Left renal pelvis (tissue), 4 donors: ENCODE results near the gene FAM161A. TPM values are rescaled to one million over a fixed set of nuclear protein-coding genes. Genes with fewer than 3 reads are reported as not detected.
"Not testable (repeated sequence)": the region's sequence is repeated elsewhere in the genome, so short reads cannot be mapped to it uniquely, and the experiment has no call there.

Experiments
- DNase-seq, 4 donors: peaks; one replicate each; pipeline ENCODE4 v3.0.0-alpha.2; 2013; ENCODE audit warnings: low read depth in 4 of 4, low spot score in 3 of 4
- polyA plus RNA-seq, 4 donors: library from polyadenylated mRNA; unstranded; fragments of 120-200 nt; gene quantifications; one replicate each; pipeline ENCODE4 v1.2.1, GENCODE V29; 2013; ENCODE audit not compliant: insufficient read length in 4 of 4

FAM161A gene, protein sequence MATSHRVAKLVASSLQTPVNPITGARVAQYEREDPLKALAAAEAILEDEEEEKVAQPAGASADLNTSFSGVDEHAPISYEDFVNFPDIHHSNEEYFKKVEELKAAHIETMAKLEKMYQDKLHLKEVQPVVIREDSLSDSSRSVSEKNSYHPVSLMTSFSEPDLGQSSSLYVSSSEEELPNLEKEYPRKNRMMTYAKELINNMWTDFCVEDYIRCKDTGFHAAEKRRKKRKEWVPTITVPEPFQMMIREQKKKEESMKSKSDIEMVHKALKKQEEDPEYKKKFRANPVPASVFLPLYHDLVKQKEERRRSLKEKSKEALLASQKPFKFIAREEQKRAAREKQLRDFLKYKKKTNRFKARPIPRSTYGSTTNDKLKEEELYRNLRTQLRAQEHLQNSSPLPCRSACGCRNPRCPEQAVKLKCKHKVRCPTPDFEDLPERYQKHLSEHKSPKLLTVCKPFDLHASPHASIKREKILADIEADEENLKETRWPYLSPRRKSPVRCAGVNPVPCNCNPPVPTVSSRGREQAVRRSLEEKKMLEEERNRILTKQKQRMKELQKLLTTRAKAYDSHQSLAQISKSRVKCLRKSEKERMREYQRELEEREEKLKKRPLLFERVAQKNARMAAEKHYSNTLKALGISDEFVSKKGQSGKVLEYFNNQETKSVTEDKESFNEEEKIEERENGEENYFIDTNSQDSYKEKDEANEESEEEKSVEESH
- 10 to 100 TPM; 14.0 to 34.0 (median 18.9) TPM for polyA plus RNA-seq

DNA sequence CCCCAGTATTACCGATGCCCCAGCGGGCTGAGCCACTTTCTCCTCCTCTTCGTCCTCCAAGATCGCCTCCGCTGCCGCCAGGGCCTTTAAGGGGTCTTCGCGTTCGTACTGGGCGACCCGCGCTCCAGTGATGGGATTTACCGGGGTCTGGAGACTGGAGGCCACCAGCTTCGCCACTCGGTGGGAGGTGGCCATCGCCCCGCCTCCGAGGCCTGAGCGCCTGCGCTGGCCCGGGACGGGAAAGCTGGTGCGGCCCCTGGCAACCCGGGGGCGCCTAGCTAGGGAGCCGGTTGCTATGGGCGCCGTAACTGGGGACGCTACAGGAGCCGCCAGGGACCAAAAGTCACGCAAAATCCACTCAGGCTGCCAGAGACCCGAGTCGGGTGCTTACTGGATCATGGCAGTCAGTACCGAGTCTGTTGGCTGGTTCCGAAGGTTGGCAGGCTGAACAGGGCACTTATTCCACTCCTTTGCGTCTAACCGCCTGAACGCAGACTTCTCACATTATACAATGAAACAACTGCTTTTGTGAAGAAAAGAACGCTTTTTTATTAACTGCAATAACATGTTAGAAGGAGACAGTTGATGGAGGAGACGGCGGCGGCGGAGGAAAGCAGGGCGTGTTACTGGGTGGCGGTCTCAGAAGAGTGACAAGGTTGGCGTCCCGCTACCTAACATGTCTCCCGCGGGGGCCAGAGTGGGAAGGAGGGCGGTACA, at the start of gene FAM161A:
TSS of gene FAM161A (minus strand) at position 214 of the 717 bp plus-strand sequence. CDS start at position 195, 19 bp downstream.
- DNase-seq: peak; percentile 78 to 87 (median 85)

DNA sequence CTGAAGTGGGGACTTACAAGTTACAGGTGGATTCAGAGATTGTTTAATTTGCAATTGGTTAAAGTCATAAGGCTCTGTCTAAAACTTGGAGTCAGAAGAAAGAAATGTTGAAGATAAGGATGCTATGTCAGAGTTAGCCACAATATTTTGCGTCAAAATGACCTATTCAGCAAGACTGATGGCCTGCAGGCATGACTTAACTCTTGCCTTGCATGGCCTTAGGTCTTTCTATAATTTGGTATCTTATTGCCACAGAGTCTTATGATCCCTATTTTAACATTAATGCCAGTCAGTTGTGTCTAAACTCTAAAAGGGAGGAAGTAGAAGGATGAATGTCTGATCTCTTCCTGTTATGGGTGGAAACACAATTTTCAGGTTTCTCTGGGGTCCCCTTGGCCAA, 46.4 kb upstream of the FAM161A start:
- DNase-seq: no peak

DNA sequence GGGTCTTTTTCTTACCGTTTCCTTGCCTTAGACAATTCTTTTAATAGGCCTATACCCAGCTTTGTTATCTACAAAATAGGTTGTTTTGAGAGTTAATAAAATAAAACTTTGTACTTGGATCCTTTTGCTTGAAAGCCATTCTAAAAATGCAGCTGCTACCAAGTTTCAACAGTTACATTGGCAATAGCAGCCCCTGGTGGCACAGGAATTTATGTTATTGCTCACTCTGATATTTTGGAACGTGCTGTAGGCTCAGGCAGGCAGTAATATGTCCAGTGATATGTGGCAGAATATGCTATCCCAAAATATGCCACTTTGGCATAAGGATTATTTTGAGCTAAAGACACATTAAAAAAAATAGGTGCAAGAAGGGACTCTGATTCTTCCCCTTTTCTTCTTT, 45.0 kb upstream of the FAM161A start:
- DNase-seq: no peak

DNA sequence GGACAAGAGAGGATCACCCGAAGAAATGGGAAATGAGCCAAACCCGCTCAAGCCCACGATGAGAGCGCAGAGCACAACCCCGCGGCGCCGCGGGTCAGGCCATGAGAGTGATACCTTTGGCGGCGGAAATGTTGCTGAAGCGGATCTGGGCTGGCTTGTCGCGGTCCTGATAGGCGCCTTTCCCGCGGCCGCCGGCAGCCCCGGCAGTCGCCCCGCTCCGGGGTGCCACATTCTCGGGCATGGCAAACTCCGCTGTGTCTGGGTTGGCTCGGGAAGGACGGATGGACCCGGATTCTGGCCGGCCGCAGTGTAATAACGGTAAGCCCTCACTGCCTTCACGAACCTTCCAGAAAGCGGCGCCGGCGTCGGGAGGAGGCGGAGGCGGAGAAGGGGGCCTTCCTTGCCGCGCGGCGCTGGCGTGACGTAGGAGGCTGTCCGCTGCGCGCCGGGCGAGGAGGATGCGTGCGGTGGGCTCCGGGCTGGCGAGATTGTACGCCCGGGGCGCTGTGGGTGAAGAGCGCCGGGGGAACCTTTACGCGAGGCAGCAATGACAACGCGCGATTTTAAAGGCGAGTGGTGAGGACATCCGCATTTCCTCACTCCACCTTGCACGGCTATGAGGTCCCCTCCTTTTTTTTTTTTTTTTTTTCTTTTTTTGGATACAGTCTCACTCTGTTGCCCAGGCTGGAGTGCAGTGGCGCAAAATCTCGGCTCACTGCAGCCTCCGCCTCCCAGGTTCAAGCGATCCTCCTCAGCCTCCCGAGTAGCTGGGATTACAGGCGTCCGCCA, 34.6 kb upstream of the FAM161A start, which contains the start of gene CCT4:
TSS of gene CCT4 (minus strand) at position 390 of the 789 bp plus-strand sequence. CDS start at position 241, 149 bp downstream.
- DNase-seq: peak; percentile 78 to 81 (median 80)

DNA sequence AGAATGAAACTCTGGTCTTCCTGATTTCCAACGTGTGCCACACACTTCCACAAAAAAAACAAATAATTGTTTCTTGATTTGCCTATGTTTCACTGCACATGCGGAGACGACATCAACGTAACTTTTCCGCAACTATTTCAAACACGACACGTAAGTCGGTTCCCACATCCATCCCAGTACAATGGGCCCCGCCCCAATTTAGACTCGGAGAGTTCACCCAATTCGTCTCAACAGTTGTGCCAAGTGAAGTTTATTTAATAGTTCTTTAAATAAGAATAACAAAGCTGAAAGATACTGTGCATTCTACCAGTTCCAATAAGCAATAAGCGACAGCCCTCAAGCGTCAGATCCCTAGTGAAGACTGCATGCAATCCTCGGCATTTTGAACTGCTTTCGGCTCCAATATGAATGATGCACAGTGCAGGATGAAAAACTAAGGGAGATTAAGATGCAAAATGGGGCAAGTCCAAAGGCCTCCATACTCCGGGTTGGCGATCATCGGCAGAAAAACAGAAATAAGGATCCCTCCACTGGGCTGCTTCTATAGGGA, 33.9 kb upstream of the FAM161A start:
- DNase-seq: peak in 1 of 4 donors; percentile 43

DNA sequence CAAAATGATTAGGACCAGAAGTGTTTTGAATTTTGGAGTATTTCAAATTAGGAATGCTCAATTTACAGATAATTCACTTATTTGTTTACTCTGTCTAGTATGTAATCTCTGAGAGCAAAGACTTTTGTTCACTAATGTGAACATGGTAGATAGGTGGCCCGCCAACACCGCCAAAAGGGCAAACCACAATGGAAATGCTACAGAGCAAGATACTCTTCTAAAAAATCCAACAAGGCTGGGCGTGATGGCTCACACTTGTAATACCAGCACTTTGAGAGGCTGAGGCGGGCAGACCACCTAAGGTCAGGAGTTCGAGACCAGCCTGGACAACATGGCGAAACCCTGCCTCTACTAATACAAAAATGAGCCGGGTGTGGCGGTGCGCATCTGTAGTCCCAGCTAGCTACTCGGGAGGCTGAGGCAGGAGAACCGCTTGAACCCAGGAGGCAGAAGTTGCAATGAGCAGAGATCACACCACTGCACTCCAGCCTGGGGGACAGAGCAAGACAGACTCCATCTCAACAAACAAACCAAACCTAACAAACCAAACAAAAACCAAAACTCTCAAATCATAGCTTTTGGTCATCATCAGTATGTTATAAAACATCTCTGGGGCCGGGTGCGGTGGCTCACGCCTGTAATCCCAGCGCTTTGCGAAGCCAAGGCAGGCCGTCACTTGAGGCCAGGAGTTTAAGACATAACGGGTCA, 32.2 kb upstream of the FAM161A start:
- no peak for DNase-seq

DNA sequence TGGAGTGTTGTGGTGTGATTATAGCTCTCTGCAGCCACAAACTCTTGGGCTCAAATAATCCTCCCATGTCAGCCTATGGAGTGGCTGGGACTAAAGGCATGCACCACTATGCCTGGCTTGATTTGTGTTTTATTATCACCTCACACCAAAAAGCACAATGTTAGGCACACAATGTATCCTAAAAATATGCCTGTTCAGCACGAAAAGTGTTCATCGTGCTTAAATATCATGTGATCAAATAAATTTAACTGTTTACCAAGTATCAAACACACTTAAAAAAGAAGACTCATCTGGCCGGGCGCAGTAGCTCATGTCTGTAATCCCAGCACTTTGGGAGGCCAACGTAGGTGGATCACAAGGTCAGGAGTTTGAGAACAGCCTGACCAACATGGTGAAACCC, 29.0 kb upstream of the FAM161A start:
- DNase-seq: no peak

DNA sequence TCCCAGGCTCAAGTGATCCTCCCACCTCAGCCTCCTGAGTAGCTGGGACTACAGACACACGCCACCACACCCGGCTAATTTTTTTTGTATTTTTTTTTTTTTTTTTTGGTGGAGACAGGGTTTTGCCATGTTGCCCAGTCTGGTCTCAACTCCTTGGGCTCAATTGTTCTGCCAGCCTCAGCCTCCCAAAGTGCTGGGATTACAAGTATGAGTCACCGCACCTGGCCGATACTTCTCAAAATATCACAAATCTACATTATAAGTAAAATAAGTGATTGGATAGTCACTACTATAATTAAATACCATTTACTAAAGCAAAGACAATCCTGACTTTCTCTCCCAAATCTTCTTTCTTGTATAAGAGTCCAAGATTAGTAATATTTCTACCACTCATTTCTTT, 25.5 kb upstream of the FAM161A start:
- not testable (repeated sequence) for DNase-seq

DNA sequence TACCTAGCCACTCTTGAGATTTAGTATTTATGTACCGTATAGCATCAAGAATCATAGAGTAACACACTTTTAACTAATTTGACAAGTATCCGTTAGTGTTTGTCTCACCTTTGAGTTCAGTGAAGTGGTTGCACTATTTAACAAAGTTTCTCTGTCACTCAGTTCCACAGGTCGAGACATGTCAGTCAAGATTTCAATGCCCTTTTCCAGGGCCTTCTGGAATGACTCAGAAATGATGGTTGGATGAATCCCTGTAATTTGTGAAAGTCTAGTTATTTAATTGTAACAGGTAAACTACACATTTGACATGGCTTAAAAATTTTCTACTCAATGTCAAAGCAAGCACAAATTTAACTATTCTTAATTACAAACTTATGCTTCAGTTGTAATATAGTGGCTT, 24.9 kb upstream of the FAM161A start:
- no peak for DNase-seq

DNA sequence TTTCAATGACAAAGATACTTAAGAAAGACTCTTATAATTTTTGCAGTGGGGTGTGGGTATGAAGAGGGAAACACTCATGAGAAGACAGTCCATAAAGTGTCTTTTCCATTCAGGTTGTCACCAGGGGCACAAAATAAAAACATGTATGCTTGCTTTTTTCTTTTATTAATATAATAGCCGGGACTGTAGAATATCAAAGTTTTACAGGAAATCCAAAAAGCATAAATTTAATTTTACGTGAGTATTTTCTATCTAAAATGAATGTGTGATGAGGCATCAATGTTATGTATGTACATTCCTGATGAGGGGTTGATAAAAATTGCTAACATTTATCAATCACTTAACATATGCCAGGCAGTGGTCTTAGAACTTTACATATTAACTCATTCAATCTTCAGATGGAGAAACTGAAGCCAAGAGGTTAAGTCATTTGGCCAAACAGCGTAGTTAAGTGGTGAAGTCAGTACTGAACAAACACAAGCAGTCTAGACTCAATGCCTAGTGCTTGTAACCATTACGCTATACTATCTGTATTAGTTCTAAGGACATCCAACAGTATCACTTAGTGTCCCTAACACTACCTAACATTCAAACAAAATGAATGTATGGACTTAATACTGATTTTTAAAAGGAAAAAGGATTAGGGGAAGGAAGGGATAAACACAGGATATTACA, 23.8 kb upstream of the FAM161A start:
- no peak for DNase-seq

DNA sequence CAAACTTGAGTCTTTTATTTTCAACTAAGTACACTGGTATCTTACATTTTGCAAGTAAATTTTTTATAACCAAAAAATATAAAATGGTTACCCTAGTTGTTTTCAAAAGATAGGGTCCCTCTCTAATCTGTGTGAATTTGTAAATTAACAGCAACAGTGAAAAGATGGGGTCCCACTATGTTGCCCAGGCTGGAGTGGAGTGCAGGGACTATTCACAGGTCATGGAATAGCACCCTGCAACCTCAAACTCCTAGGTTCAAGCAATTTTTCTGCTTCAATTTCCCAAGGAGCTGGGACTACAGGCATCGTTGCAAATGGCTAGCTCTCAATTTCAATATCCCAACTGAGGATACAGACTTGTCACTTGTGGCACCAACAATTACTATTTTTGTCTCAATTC, 22.5 kb upstream of the FAM161A start:
- DNase-seq: no peak

DNA sequence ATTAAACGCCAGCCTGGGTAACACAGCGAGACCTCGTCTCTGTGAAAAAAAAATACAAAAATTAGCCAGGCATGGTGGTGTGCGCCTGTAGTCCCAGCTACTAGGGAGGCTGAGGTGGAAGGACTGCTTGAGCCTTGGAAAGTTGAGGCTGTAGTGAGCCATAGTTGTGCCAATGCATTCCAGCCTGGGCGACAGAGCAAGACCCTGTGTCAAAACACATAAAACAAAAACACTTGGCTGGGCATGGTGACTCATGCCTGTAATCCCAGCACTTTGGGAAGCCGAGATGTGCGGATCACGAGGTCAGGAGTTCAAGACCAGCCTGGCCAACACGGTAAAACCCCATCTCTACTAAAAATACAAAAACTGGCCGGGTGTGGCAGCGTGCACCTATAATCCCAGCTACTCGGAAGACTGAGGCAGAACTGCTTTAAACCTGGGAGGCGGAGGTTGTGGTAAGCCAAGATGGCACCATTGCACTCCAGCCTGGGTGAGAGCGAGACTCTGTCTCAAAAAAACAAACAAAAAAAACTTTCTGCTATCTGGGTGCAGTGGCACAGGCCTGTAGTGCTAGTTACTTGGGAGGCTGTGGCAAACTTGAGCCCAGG, 12.7 kb upstream of the FAM161A start:
- not testable (repeated sequence) for DNase-seq

DNA sequence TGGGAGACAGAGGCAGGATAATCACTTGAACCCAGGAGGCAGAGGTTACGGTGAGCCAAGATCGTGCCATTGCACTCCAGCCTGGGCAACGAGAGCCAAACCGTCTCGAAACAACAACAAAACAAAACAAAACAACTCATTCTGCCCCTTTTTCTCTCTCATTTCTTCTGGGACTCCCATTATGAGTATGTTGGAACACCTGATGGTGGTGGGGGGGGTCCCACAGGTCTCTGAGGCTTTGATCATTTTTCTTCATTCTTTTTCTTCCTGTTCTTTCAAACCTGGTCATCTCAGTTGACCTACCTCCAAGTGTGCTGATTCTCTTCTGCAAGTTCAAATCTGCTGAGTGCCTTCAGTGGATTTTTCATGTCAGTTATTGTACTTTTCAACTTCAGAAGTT, 8.2 kb upstream of the FAM161A start:
- DNase-seq: no peak

DNA sequence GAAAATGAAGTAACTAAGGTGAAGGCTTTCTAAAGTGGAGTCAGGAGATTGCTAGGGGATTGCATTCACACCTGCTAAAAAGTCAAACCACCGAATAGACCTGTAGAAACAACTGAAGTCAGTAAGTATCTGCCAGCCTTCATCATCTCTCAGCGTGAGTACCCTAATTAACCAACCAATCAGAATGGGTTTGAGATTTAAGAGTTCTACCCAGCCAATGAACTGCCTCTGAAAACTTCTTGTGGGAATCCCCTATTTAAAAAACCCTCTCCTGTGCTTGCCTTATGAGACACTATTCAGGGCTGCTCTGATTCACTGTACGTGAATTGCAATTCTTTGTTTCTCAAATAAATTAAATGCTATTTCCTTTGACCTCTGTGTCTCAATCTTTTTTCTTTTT, 3.4 kb upstream of the FAM161A start:
- DNase-seq: no peak

DNA sequence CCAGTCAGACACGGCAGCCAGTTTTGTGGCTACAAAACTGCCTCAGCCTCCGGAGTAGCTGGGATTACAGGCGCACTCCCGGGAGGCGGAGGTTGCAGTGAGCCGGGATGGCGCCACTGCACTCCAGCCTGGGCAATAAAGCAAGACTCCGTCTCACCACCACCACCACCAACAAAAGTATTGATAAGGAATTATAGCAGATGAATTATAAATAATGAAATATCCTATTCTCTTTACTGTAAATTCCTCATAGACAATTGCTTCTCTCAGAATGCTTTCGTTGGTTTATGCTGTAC, 1.4 kb upstream of the FAM161A start:
- peak in 1 of 4 donors; percentile 10 for DNase-seq

DNA sequence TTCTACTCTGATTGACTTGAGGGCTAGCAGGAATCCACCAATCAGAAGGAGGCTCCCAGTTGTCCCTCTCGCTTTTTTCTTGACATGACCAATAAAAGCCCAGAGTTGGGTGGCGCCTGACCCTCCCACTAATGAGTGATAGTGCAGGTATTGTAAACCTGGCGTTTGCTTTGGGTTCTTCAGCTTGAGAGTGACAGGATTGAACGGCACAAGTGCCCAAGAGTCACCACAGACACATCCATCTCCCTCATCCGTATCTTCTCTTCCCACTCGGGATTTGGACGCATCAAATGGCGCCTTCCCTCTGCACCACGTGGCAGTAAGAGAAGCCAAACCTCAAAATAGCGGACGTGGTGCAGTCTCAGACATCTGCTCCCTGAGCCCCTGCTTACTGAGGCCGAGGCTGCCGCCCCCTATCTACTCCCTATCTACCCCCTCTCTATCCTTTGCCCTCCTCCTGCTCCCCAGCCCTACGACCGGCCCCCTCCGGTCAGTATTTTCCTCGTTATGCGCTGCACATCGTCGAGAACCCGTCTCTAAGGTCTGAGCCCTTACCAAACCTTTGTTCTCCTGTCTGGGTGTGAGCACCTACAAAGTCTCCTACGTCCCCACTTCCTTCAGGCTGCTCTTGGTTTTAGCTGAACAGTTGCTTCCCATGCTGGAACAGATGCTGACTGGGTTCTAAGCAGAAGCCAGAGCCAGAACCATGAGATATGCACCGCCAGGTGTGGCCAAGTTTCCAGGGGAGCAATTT, 881 bp upstream of the FAM161A start:
- DNase-seq: peak; percentile 91 to 95 (median 92)

DNA sequence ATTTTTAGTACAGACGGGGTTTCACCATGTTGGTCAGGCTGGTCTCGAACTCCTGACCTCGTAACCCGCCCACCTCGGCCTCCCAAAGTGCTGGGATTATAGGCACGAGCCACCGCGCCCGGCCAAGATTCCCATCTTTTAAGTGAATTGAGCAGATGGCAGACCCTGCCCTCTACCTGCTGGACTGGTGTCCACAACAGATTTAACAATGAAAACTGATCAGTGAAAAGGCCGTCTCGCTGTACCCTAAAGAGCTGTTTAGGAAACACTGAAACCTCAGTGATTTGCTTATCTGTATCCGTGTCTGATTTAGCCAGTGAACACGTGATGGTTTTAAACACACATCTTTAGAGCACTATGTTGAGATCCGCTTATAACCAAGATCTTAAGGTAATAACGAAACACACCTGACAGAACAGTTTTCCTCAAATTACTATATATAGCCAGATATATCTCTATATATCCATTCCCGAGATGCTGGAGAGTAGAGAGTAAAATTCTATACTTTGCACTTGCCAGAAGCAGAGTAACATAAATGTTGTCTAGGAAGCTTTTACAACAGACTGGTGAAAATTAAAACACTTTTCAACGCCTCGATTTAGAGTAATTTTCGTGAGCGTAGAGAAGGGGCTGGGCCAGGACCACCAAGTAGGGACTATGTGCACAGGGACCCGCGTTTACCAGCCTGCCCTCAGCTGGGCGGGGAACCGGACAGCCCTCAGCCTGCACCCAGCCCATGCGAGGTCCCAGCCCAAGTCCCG, 594 bp downstream of the FAM161A start:
- DNase-seq: peak in 2 of 4 donors; percentile 0 to 3
